Measurements from ENCODE around the gene ASS1.

ASS1 gene

GRCh38 chr9:130535818-130536521 is 91.2 kb downstream of the ASS1 start:
- Histone ChIP-seq H2AFZ (ENCODE audit: low read depth, low read length) (no peak overlapping the region), H3K79me2 (ENCODE audit: insufficient read depth, low read length) (no peaks in the 10 kb centered on the region), H3K9ac (ENCODE audit: low read depth, low read length) (no peak overlapping the region), H3K4me1 (ENCODE audit: insufficient read depth, low read length) (no peaks in the 10 kb centered on the region), H3K9me3 (ENCODE audit: insufficient read depth, low read length, severe bottlenecking) (no peaks in the 10 kb centered on the region), H3K4me3 (ENCODE audit: low read depth in 1 of 2, low read length in 2 of 2) (no peak overlapping the region), H3K27me3 (ENCODE audit: insufficient read depth, low read length, poor library complexity) (peaks cover 25% of the 10 kb centered on the region), H4K20me1 (ENCODE audit: insufficient read depth, low read length) (no peaks in the 10 kb centered on the region; the same call in 1 of the 2 replicates), H3K36me3 (ENCODE audit: insufficient read depth, low read length) (no peaks in the 10 kb centered on the region), H3K27ac (ENCODE audit: low read length) (no peak overlapping the region), H3K4me2 (ENCODE audit: insufficient read depth, low read length) (no peak overlapping the region)
- ATAC-seq (ENCODE audit: insufficient read depth, low read depth): no peak
- TF ChIP-seq EZH2 (IDR thresholded peaks at IDR 0.05; ENCODE audit: borderline replicate concordance, low read depth, low read length, severe bottlenecking): no peak
- no peak for TF ChIP-seq CTCF (IDR thresholded peaks at IDR 0.05; ENCODE audit: borderline replicate concordance, extremely low read depth, low read length, poor library complexity, severe bottlenecking)
- DNase-seq: no peak

GRCh38 chr9:130536701-130537107 is 91.9 kb downstream of the ASS1 start:
- ATAC-seq (ENCODE audit: insufficient read depth, low read depth) (no peak), DNase-seq (no peak)
- Histone ChIP-seq H3K27me3 (ENCODE audit: insufficient read depth, low read length, poor library complexity) (peaks cover 22% of the 10 kb centered on the region), H3K4me1 (ENCODE audit: insufficient read depth, low read length) (no peaks in the 10 kb centered on the region), H3K9me3 (ENCODE audit: insufficient read depth, low read length, severe bottlenecking) (no peaks in the 10 kb centered on the region), H3K9ac (ENCODE audit: low read depth, low read length) (no peak overlapping the region), H3K4me2 (ENCODE audit: insufficient read depth, low read length) (no peak overlapping the region), H4K20me1 (ENCODE audit: insufficient read depth, low read length) (no peaks in the 10 kb centered on the region; the same call in 1 of the 2 replicates), H2AFZ (ENCODE audit: low read depth, low read length) (no peak overlapping the region), H3K27ac (ENCODE audit: low read length) (no peak overlapping the region), H3K36me3 (ENCODE audit: insufficient read depth, low read length) (no peaks in the 10 kb centered on the region), H3K4me3 (ENCODE audit: low read depth in 1 of 2, low read length in 2 of 2) (no peak overlapping the region), H3K79me2 (ENCODE audit: insufficient read depth, low read length) (no peaks in the 10 kb centered on the region)
- TF ChIP-seq EZH2 (IDR thresholded peaks at IDR 0.05; ENCODE audit: borderline replicate concordance, low read depth, low read length, severe bottlenecking): no peak
- TF ChIP-seq CTCF (IDR thresholded peaks at IDR 0.05; ENCODE audit: borderline replicate concordance, extremely low read depth, low read length, poor library complexity, severe bottlenecking): no peak

- no peaks in the 10 kb centered on the region; the same call in 1 of the 2 replicates for H4K20me1 ChIP-seq (ENCODE audit: insufficient read depth, low read length)
- no peak for DNase-seq
- no peak for TF ChIP-seq EZH2 (IDR thresholded peaks at IDR 0.05; ENCODE audit: borderline replicate concordance, low read depth, low read length, severe bottlenecking)
- TF ChIP-seq CTCF (IDR thresholded peaks at IDR 0.05; ENCODE audit: borderline replicate concordance, extremely low read depth, low read length, poor library complexity, severe bottlenecking): no peak
- ATAC-seq (ENCODE audit: insufficient read depth, low read depth): no peak
- H3K36me3 ChIP-seq (ENCODE audit: insufficient read depth, low read length): no peaks in the 10 kb centered on the region
- H3K79me2 ChIP-seq (ENCODE audit: insufficient read depth, low read length): no peaks in the 10 kb centered on the region
- no peak overlapping the region for H2AFZ ChIP-seq (ENCODE audit: low read depth, low read length)
- H3K27ac ChIP-seq (ENCODE audit: low read length): no peak overlapping the region
- no peaks in the 10 kb centered on the region for H3K4me1 ChIP-seq (ENCODE audit: insufficient read depth, low read length)
- H3K9ac ChIP-seq (ENCODE audit: low read depth, low read length): no peak overlapping the region
- no peaks in the 10 kb centered on the region for H3K9me3 ChIP-seq (ENCODE audit: insufficient read depth, low read length, severe bottlenecking)
- peaks cover 22% of the 10 kb centered on the region for H3K27me3 ChIP-seq (ENCODE audit: insufficient read depth, low read length, poor library complexity)
- H3K4me2 ChIP-seq (ENCODE audit: insufficient read depth, low read length): no peak overlapping the region
- H3K4me3 ChIP-seq (ENCODE audit: low read depth in 1 of 2, low read length in 2 of 2): no peak overlapping the region
Observed at GRCh38 chr9:130537346-130538050, 92.7 kb downstream of the ASS1 start.
